CD4-positive, CD25-positive, alpha-beta regulatory T cell (primary cell): ENCODE measurements around the gene ALKBH3. TPM values are rescaled to one million over a fixed set of nuclear protein-coding genes. Genes with fewer than 3 reads are reported as not detected.

ENCODE experiments used
- ATAC-seq, 2 donors: fragments of 150-1000 bp; cut with Tn5 transposase; one replicate each; pipeline ENCODE4 v1.10.0; 2021; ENCODE audit warnings: low read depth in 2 of 2, moderate number of reproducible peaks in 2 of 2, moderate library complexity in 1 of 2
- DNase-seq, 3 donors: peaks; one replicate each; pipeline versions ENCODE4 v3.0.0 to v3.0.0-alpha.2; 2012 to 2022; ENCODE audit warnings: mixed read lengths in 1 of 3
- H3K27ac ChIP-seq: one replicate; pipeline ENCODE4 v1.7.0; 2013; ENCODE audit warnings: mild to moderate bottlenecking, low read length; ENCODE audit not compliant: insufficient read depth, poor library complexity, severe bottlenecking
- H3K27me3 ChIP-seq: one replicate; pipeline ENCODE4 v1.7.0; 2013; ENCODE audit warnings: low read length; ENCODE audit not compliant: control insufficient read depth, insufficient read depth
- H3K36me3 ChIP-seq: one replicate; pipeline ENCODE4 v1.7.0; 2013; ENCODE audit warnings: mild to moderate bottlenecking, low read length, moderate library complexity; ENCODE audit not compliant: control insufficient read depth, insufficient read depth
- H3K4me1 ChIP-seq: 2 replicates; pipeline ENCODE4 v1.7.0; 2013; ENCODE audit warnings: mild to moderate bottlenecking, low read length; ENCODE audit not compliant: insufficient read depth, control insufficient read depth, poor library complexity, severe bottlenecking
- H3K4me3 ChIP-seq: one replicate; pipeline ENCODE4 v1.7.0; 2013; ENCODE audit warnings: low read depth, mild to moderate bottlenecking, low read length, moderate library complexity
- H3K9me3 ChIP-seq, 2 experiments: 1 replicate in 1 of 2; 2 replicates in 1 of 2; pipeline ENCODE4 v1.7.0; 2013; ENCODE audit warnings: low read length in 2 of 2, mild to moderate bottlenecking in 1 of 2, moderate library complexity in 1 of 2; ENCODE audit not compliant: control insufficient read depth in 2 of 2
- H3K27ac Mint-ChIP-seq, 3 donors: one replicate each; pipeline ENCODE4 v1.8.0; 2020 to 2022; ENCODE audit warnings: mild to moderate bottlenecking in 3 of 3, mixed read lengths in 3 of 3, moderate library complexity in 2 of 3
- H3K27me3 Mint-ChIP-seq: one replicate; pipeline ENCODE4 v1.8.0; 2022; ENCODE audit warnings: mild to moderate bottlenecking, mixed read lengths
- H3K36me3 Mint-ChIP-seq: one replicate; pipeline ENCODE4 v1.8.0; 2020; ENCODE audit warnings: mixed read lengths
- H3K4me1 Mint-ChIP-seq, 4 donors: one replicate each; pipeline ENCODE4 v1.8.0; 2020 to 2022; ENCODE audit warnings: mixed read lengths in 4 of 4, mild to moderate bottlenecking in 1 of 4
- H3K4me3 Mint-ChIP-seq, 4 donors: one replicate each; pipeline ENCODE4 v1.8.0; 2020 to 2022; ENCODE audit warnings: mild to moderate bottlenecking in 4 of 4, mixed read lengths in 4 of 4, moderate library complexity in 3 of 4
- H3K9me3 Mint-ChIP-seq, 7 donors: one replicate each; pipeline ENCODE4 v1.8.0; 2020 to 2022; ENCODE audit warnings: mixed read lengths in 7 of 7, mild to moderate bottlenecking in 3 of 7, moderate library complexity in 2 of 7
- polyA plus RNA-seq, 4 donors: library from polyadenylated mRNA; unstranded; fragments of 300-500 nt; fragmentation: Illumina TruSeq; gene quantifications; one replicate each; pipeline ENCODE4 v1.2.3, GENCODE V29; 2021
- total RNA-seq: library from RNA; stranded (reverse); gene quantifications from one replicate; pipeline ENCODE4 v1.2.3, GENCODE V29; 2022

The ALKBH3 gene
- total and polyA plus RNA-seq, 5 donors from 2014 or later, result 17.4 to 49.7 (median 35.4) TPM

DNA sequence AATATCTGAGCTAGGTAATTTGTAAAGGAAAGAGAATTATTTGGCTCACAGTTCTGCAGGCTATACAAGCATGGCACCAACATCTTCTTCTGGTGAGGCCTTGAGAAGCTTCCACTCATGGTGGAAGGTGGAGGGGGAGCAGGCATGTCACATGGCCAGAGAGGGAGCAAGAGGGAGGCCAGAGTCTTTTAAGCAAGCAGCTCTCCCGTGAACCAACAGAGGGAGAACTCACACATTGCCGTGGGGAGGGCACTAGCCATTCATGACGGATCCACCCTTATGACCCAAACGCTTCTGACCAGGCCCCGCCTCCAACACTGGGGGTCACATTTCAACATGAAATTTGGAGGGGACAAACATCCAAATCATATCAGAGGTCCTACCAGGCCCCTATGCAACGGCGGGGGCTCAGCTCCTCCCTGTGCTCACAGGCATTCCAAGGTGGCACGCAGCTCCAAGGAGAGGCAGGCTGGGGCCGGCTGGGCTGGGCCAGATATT, 66.4 kb downstream of the ALKBH3 start:
- Histone ChIP-seq H3K27ac (no peak overlapping the region), H3K4me3 (no peak overlapping the region), H3K36me3 (no peaks in the 10 kb centered on the region), H3K27me3 (peaks cover 12% of the 10 kb centered on the region), H3K4me1 (peaks cover 21% of the 10 kb centered on the region), H3K9me3 (no peaks in the 10 kb centered on the region)
- no peak overlapping the region for H3K4me3 Mint-ChIP-seq
- ATAC-seq (no peak), DNase-seq (no peak)
- H3K4me1 Mint-ChIP-seq, result peaks cover 0 to 11% (median 4%) of the 10 kb centered on the region in 4 donors
- peaks cover 71% of the 10 kb centered on the region for H3K27me3 Mint-ChIP-seq
- H3K27ac Mint-ChIP-seq, result no peak overlapping the region
- H3K9me3 Mint-ChIP-seq, result peaks cover 0 to 1% (median 0%) of the 10 kb centered on the region in 7 donors
- H3K36me3 Mint-ChIP-seq, result no peaks in the 10 kb centered on the region

- H3K4me1 ChIP-seq, result peaks cover 17% of the 10 kb centered on the region
- H3K9me3 Mint-ChIP-seq, result peaks cover 0 to 1% (median 0%) of the 10 kb centered on the region in 7 donors
- H3K4me3 ChIP-seq, result no peak overlapping the region
- peaks cover 12% of the 10 kb centered on the region for H3K27me3 ChIP-seq
- no peak overlapping the region for H3K27ac Mint-ChIP-seq
- H3K4me3 Mint-ChIP-seq, result no peak overlapping the region
- H3K36me3 Mint-ChIP-seq, result no peaks in the 10 kb centered on the region
- no peaks in the 10 kb centered on the region for H3K9me3 ChIP-seq
- H3K36me3 ChIP-seq, result no peaks in the 10 kb centered on the region
- peaks cover 0 to 11% (median 4%) of the 10 kb centered on the region in 4 donors for H3K4me1 Mint-ChIP-seq
- DNase-seq, result no peak
- H3K27ac ChIP-seq, result no peak overlapping the region
- H3K27me3 Mint-ChIP-seq, result peaks cover 75% of the 10 kb centered on the region
- ATAC-seq, result no peak
Measured at GRCh38 chr11:43947815-43948214, 67.2 kb downstream of the ALKBH3 start.

DNA sequence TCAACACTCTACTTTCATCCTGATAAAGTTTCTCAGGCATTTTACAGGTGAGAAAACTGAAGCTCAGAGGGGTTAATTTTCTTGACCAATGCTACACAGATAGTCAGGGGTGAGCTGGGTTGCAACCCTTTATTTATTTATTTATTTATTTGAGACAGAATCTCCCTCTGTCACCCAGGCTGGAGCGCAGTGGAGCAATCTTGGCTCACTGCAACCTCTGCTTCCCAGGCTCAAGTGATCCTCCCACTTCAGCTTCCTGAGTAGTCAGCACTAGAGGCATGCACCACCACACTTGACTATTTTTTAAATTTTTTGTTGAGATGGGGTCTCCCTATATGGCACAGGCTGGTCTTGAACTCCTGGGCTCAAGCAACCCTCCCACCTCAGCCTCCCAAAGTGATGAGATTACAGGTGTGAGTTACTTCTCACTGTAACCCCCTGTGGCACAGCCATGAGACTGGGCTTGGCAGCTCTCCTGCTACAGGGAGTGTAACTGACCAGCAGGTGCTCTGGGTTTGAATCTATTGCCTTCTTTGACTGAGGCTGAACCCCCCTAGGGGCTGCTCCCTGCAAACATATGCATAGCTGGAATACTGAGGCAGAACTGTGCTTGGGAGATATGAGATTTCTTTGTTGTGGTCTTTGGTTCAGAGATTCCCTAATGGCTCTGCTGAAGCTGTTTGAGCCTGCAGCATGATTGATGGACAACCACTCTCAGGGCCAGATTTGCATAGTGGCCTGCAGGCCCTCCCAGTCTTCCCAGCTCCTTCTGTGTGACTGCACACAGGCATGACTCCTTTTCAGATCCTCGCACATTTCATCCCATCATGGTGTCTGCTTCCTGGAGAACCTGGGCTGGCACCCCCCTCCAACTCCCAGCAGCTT, 68.0 kb downstream of the ALKBH3 start:
- H3K27ac Mint-ChIP-seq, result no peak overlapping the region
- Histone ChIP-seq H3K9me3 (no peaks in the 10 kb centered on the region), H3K36me3 (no peaks in the 10 kb centered on the region), H3K4me3 (no peak overlapping the region), H3K4me1 (peaks cover 11% of the 10 kb centered on the region), H3K27ac (no peak overlapping the region), H3K27me3 (peaks cover 12% of the 10 kb centered on the region)
- H3K27me3 Mint-ChIP-seq, result peaks cover 73% of the 10 kb centered on the region
- peaks cover 0 to 1% (median 0%) of the 10 kb centered on the region in 7 donors for H3K9me3 Mint-ChIP-seq
- no peak for DNase-seq
- no peaks in the 10 kb centered on the region for H3K36me3 Mint-ChIP-seq
- ATAC-seq, result no peak
- H3K4me1 Mint-ChIP-seq, result peaks cover 0 to 8% (median 1%) of the 10 kb centered on the region in 4 donors
- no peak overlapping the region for H3K4me3 Mint-ChIP-seq

GRCh38 chr11:43950311-43950855, 69.8 kb downstream of the ALKBH3 start:
- Mint-ChIP-seq H3K27me3 (peaks cover 72% of the 10 kb centered on the region), H3K36me3 (no peaks in the 10 kb centered on the region), H3K27ac (no peak overlapping the region), H3K9me3 (peaks cover 0 to 3% (median 0%) of the 10 kb centered on the region in 7 donors), H3K4me3 (no peak overlapping the region), H3K4me1 (no peaks in the 10 kb centered on the region)
- DNase-seq, result no peak
- peaks cover 6% of the 10 kb centered on the region for H3K27me3 ChIP-seq
- ATAC-seq, result no peak
- H3K4me1 ChIP-seq, result no peaks in the 10 kb centered on the region
- no peaks in the 10 kb centered on the region for H3K36me3 ChIP-seq
- H3K4me3 ChIP-seq, result no peak overlapping the region
- no peaks in the 10 kb centered on the region for H3K9me3 ChIP-seq
- H3K27ac ChIP-seq, result no peak overlapping the region

- H3K4me1 ChIP-seq, result no peaks in the 10 kb centered on the region
- Mint-ChIP-seq H3K27me3 (peaks cover 64% of the 10 kb centered on the region), H3K4me1 (no peaks in the 10 kb centered on the region), H3K4me3 (no peak overlapping the region), H3K9me3 (peaks cover 0 to 3% (median 0%) of the 10 kb centered on the region in 7 donors), H3K27ac (no peak overlapping the region), H3K36me3 (no peaks in the 10 kb centered on the region)
- H3K27me3 ChIP-seq, result peaks cover 3% of the 10 kb centered on the region
- H3K27ac ChIP-seq, result no peak overlapping the region
- DNase-seq (no peak), ATAC-seq (no peak)
- H3K36me3 ChIP-seq, result no peaks in the 10 kb centered on the region
- H3K4me3 ChIP-seq, result no peak overlapping the region
- no peaks in the 10 kb centered on the region for H3K9me3 ChIP-seq
Measured at GRCh38 chr11:43951231-43951630, 70.6 kb downstream of the ALKBH3 start.

DNA sequence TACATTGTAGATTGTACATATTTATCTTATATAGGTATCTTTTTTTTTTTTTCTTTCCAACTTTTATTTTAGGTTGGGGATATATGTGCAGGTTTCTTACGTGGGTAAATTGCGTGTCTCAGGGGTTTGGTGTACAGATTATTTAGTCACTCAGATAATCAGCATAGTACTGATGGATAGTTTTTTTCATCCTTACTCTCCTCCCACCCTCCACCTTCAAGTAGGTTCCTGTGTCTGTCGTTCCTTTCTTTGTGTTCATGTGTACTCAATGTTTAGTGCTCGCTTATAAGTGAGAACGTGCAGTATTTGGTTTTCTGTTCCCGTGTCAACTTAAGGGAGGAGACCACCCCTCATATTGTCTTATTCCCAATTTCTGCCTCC, 71.4 kb downstream of the ALKBH3 start:
- no peak overlapping the region for H3K27ac ChIP-seq
- no peaks in the 10 kb centered on the region for H3K36me3 ChIP-seq
- peaks cover 3% of the 10 kb centered on the region for H3K27me3 ChIP-seq
- H3K27ac Mint-ChIP-seq, result no peak overlapping the region
- no peaks in the 10 kb centered on the region for H3K36me3 Mint-ChIP-seq
- H3K27me3 Mint-ChIP-seq, result peaks cover 61% of the 10 kb centered on the region
- no peak overlapping the region for H3K4me3 Mint-ChIP-seq
- DNase-seq (no peak), ATAC-seq (no peak)
- H3K4me1 ChIP-seq, result no peaks in the 10 kb centered on the region
- H3K9me3 ChIP-seq, result no peaks in the 10 kb centered on the region
- no peaks in the 10 kb centered on the region for H3K4me1 Mint-ChIP-seq
- H3K9me3 Mint-ChIP-seq, result peaks cover 0 to 3% (median 0%) of the 10 kb centered on the region in 7 donors
- no peak overlapping the region for H3K4me3 ChIP-seq

- Histone ChIP-seq H3K36me3 (no peaks in the 10 kb centered on the region), H3K27ac (no peak overlapping the region), H3K27me3 (peaks cover 3% of the 10 kb centered on the region), H3K4me1 (no peaks in the 10 kb centered on the region), H3K9me3 (no peaks in the 10 kb centered on the region), H3K4me3 (no peak overlapping the region)
- H3K36me3 Mint-ChIP-seq, result no peaks in the 10 kb centered on the region
- DNase-seq, result no peak
- H3K9me3 Mint-ChIP-seq, result peaks cover 0 to 3% (median 0%) of the 10 kb centered on the region in 7 donors
- no peak for ATAC-seq
- H3K4me1 Mint-ChIP-seq, result no peaks in the 10 kb centered on the region
- H3K4me3 Mint-ChIP-seq, result no peak overlapping the region
- no peak overlapping the region for H3K27ac Mint-ChIP-seq
- peaks cover 58% of the 10 kb centered on the region for H3K27me3 Mint-ChIP-seq
Measured at GRCh38 chr11:43952401-43953342, 72.0 kb downstream of the ALKBH3 start.
